HG03064 (cell line): ENCODE data around the gene KLHDC10.
"Not testable (repeated sequence)": the region's sequence is repeated elsewhere in the genome, so short reads cannot be mapped to it uniquely, and the experiment has no call there.

ENCODE experiments used
- ATAC-seq: cut with Tn5 transposase; IDR thresholded peaks from one replicate; pipeline ENCODE4 v1.9.1; 2021; ENCODE audit warnings: low read depth; ENCODE audit not compliant: unreplicated experiment

The KLHDC10 gene

DNA sequence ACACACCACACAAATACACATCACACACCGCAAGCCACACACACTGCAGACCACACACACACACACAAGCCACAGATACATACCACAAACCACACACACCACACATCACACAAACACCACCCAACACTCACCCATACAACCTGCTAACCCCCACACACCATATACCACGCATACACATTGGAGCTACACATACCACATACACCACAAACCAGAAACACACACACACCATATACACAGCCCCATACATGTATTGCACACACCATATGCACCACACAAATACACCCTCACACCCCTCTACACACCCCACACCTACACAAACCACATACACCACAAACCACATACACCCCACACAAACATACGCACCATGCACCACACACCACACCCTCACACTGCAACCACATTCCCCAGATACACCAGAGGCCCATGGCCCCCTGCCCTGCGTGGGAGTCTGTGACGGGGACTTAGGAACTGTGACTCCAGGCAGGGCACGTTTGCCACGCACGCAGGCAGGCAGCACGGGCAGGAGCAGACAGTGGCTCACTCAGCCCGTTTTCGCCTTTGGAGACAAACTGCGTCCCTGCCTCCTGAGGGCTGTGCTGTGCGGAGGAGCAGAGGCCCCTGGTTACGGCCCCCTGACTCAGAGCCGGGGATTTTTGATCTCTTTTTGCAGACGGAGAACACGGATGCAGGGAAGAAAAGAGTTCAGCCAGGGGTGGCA lies 82.3 kb downstream of the KLHDC10 start:
- ATAC-seq: no peak

DNA sequence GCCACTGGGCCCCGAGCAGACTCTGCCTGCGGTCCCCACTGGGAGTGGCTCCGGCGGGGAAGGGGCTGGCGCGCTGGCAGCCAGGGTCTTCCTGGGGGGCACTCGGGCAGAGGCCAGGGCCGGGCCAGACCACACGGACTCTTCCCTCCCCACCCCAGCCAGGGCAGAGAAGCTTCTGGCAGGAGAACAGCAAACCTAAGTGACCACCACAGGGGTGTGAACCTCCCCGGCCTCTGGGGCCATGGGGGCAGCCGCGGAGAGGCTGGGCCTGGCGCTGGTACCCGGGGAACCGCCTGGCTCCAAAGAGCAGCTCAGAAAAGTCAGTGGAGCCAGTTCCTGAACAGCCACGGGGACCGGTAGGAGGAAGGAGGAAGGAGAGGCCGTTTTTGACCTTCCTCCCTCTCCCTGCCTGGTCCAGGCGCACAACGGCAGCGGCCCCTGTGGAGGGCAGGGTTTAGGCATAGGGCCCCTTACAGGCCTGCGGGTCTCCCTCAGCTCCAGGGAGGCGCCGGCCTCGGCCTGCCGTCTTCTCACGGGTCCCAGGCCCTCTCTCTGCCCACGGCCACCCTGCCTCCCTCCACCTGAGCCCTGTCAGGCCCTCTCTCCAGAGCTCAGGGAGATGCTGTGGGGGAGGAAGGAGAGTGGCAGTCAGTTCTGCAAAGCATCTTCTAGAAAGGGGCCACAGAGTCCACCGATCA lies 83.0 kb downstream of the KLHDC10 start:
- ATAC-seq: no peak

DNA sequence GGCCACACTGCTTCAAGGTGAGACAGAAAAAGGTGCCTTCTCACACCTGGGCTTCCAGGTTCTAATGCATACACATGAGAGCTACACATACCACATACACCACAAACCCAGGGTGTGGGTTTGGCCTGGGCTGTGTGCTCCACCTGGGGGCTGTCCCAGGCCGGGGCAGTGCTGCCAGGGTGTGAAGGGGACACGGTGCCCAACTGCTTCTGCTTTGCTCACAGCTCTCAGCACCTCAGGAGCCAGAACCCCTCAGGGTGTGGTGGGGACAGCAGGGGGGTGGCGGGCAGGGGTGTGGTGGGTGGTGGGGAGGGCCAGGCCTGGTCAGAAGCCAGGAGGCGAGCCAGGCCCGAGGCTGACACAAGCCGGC lies 83.8 kb downstream of the KLHDC10 start:
- ATAC-seq: no peak

DNA sequence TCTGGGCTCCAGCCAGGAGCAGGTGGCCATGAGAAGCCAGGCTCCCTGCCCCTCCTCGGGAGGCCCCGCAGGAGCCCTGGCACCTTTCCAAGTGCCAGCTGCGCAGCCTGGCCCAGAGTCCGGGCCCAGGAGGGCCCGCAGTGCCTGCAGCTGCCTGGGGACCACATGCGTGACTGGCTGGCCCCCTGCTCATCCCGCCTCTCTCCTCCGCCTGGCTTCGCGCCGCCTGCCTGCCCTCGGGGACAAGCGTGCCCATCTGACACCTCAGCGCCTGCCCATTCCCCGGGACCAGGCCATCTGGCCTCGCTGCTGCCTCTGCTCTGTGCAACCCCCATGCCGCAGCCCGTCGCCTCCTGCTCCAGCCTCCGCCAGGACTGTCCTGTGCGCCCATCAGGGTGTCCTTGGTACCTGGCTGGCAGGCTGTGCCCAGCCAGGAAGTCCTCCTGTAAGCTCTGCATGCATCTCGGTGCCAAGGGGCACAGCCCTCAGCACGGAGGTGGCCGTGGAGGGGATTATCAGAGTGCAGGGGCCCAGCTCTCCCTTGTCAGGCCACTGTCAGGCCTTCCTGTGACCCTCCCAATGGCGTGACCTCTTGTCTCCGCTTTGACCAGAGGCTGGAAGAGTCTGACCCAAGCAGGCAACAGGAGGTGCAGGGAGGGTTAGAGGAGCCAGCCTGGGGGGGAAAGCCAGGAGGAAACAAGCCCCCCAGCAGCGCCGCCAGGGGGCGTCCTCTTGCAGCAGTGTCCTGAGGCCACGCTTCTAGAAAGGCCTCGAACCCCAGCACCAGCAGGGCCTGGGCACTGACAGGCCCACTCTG lies 84.4 kb downstream of the KLHDC10 start:
- no peak for ATAC-seq

DNA sequence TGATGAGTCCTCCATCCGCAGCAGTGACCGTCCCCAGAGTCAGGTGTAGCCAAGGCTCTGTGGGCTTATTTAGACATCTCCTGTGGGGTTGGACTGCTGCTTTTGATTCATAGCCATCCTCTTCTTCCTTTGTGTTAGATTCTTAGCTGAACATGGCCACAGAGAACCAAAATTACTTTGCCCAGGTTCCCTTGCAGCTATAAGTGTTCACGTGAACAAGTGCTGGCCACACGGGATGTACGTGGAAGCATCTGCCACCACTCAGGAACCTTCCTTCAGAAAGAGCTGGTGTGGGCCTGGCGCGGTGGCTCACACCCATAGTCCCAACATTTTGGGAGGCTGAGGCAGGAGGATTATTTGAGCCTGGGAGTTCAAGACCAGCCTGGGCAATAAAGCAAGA lies 85.8 kb downstream of the KLHDC10 start:
- ATAC-seq: no peak

DNA sequence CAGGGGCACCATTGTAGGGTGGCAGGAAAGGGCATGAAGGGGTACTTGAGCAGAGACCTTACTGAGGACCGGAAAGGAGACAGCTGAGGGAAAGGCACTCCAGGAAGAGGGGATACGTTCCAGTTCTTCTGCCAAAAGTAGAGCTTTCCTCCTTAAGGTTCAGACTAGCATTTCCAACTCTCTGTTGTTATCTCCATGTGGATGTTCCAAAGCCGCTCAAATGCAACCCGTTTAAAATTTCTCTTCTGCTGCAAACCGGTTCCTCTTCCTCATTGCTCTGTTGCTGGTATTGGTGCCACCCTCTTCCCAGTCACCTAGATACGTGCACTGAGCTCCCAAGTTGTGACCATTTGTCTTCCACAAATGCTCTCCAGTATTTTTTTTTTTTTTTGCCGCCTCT lies 87.4 kb downstream of the KLHDC10 start:
- ATAC-seq: no peak

DNA sequence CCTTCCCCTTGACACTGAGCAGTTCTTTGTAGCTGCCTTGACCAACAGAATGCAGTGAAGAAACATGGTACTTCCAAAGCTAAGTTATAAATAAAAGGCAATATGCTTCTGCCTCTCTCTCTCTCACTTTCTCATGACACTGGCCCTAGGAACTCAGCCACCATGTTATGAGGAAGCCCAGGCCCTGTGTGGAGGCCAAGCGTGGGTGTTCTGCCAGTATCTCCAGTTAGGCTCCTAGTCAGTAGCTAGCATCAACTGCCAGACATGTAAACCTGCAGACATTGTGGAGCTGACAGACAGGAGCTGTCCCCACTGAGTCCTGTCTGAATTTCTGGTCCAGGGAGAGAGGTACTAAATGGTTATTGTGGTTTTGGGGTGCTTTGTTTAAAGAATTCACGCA lies 89.7 kb downstream of the KLHDC10 start:
- no peak for ATAC-seq

DNA sequence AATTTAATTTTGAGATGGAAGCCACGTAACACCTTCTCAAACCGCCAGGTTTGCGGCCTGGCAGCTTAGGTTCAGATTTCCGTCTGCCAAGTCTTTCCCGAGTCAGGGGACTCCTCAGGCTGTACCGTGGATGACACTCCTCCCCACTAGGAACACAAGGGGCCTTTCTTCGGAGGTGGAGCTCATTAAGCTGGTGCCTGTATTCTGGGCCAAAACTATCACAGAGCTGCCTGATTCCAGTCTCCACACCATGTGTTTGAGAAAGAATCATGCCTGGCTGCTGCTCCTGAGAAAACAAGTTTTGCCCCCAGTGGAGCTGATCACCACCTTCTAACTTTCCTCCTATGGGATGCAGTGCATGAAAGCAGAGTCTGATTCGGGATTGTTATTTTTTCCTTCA lies 90.1 kb downstream of the KLHDC10 start:
- no peak for ATAC-seq

DNA sequence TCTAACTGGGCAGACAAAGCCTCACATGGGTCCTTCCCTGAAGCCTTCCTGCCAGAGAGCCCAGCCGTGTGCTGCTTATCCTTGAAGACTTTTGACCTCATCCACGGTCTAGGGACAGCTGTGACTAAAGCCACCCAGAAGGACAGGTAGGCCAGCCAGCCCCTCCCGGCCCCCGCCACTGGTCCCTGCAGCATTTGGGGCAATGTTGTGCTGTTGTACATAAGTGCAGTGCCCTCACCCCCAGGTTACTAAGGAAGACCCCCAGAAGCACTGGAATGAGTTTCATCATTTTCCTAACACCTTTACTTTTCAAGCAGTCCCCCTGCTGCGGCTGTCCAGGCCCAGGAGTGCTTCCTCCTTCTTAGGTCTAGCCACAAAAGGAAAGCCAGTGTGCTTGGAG lies 91.9 kb downstream of the KLHDC10 start:
- ATAC-seq: no peak

DNA sequence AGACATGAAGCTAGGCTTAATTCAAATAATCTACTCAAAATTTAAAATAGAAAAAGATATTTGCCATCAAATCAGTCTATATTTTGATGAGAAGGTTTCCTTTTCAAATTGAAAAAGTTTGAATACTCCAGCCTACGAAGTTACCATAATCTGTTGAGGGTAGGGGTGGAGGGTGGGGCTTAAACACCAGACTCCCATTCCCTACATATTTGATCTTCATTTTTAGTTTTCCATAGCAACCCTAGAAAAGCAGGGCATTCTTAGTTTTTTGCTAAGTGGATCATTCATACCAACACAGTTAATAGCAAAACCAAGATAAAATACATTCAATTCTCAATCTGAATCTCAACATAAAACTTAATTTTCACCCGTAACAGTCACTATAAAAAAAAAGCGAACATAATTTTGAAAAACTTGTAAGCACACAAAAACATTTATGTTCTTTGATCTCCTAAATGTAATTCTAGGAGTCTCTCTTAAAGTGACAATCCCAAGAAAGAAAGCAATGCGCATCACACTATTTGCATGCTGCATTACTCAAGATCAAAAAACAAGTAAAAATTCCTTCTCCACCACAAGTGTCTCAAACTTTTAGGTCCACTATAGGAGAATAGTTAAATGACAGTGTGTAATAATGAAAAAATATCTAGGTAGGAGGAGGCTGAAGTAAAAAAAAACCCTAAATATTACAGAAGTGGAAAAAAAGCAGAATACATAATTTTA lies 104.1 kb downstream of the KLHDC10 start:
- ATAC-seq: no peak

DNA sequence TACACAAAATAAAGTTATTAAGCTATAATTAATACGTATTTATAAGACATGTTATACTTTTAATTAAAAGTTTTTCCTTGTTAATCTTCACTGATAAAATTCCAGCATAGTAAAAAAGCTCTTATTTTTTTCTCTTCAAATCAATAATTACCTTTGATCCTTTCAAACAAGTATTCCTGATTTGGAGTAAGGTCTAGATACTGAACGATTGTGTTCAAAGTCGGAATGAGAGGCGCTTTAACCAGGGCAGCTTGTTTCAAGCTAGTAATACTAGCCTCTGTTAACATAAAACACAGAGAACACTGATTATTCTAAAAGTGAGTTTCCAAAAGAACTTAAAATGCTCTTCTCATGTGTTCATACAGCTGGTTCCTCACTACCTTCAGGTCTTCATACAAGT lies 107.9 kb downstream of the KLHDC10 start:
- ATAC-seq: no peak

DNA sequence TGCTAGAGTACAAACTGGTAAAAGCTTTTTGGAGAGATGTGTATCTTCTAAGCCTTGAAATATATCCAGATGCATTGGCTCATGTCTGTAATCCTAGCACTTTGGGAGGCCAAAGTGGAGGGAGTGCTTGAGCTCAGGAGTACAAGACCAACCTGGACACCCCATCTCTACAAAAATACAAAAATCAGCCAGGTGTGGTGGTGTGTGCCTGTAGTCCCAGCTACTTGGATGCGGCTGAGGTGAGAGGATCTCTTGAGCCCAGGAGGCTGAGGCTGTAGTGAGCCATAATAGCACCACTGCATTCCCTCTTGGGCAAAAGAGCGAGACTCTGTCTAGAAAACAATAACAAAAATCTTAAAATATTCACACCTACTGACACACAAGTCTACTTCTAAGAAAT lies 109.3 kb downstream of the KLHDC10 start:
- ATAC-seq: no peak

DNA sequence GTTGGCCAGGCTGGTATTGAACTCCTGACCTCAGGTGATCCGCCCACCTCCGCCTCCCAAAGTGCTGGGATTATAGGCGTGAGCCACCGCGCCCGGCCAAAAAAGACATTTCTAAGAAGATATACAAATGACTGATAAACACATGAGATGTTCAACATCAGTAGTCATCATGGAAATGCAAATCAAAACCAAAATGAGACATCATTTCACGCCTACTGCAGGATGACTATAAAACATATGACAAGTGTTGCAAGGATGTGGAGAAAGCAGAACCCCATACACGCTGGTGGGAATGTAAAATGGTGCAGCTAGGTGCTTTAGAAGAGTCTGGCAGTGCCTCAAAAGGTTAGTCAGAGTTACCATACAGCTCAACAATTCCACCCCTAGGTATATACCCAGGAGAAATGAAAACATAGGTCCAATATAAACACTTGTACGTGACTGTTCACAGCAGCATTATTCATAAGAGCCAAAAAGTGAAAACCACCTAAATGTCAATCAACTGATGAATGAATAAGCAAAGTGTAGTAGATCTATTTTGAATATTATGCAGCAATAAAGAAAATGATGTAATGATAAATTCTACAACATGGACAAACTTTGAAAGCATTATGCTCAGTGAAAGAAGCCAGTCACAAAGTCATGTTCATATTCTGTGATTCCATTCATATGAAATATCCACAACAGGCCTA lies 110.4 kb downstream of the KLHDC10 start:
- ATAC-seq: no peak

DNA sequence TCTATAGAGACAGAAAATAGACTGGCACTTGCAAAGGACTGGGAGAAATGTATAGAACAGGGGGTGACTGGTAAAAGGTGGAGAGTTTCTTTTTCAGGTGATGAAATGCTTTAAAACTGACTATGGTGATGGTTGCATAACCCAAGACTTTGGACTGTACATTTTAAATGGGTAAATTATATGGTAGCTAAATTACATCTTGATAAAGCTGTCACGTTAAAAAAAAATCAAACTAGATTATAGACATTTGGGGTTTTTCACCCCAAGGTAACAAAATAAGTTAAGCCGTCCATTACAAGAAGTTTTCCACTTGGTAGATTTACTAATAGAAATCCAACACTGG lies 110.9 kb downstream of the KLHDC10 start:
- no peak for ATAC-seq

DNA sequence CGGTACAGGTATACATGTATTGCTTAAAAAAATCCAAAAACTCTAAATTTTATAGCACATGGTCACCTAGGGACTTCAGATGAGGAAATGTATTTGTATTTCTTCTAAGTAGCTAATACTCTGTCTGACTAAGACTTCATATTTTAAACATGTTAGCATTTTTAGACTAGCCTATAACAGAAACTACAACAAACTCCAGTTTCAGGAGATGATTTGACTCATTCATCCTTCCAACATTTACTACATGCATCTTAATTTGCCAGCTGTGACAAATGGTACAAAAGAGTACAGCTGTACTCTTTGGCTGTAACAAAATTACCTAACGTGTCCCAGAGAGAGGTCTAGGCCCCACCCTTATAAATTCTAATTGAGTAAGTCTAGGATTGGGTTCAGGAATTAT lies 112.7 kb downstream of the KLHDC10 start:
- no peak for ATAC-seq

DNA sequence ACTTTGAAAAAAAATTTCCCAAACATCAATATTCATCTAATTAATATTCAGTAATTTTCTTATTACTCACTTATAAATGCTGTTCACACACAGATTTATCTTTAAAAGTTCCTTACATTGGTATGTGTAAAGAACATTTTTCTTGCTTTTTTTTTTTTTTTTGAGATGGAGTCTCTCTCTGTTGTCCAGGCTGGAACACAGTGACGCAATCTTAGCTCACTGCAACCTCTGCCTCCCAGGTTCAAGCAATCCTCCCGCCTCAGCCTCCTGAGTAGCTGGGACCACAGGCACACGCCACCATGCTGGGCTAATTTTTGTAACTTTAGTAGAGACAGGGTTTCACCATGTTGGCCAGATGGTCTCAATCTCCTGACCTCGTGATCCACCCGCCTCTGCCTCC lies 114.0 kb downstream of the KLHDC10 start:
- ATAC-seq: not testable (repeated sequence)
